BLaER1 treated with 17β-estradiol and CSF1 and Interleukin-3, amounts not matched to agents 10 nM and 100 nM (cell line): ENCODE results near the gene DNM1L.

Experiments
- H3K27ac ChIP-seq, 11 experiments: shearing (Covaris generic); formaldehyde crosslinking; 2 replicates each; pipeline ENCODE4 v1.8.1; 2022
- H3K27me3 ChIP-seq, 11 experiments: shearing (Covaris generic); formaldehyde crosslinking; 2 replicates each; pipeline ENCODE4 v1.8.1; 2022
- H3K36me3 ChIP-seq, 11 experiments: shearing (Covaris generic); formaldehyde crosslinking; 2 replicates each; pipeline ENCODE4 v1.8.1; 2022
- H3K4me1 ChIP-seq, 10 experiments: shearing (Covaris generic); formaldehyde crosslinking; 2 replicates each; pipeline ENCODE4 v1.8.1; 2022
- H3K4me2 ChIP-seq, 11 experiments: shearing (Covaris generic); formaldehyde crosslinking; 2 replicates each; pipeline ENCODE4 v1.8.1; 2022
- H3K4me3 ChIP-seq, 10 experiments: shearing (Covaris generic); formaldehyde crosslinking; 2 replicates each; pipeline ENCODE4 v1.8.1; 2022
- H3K9ac ChIP-seq, 11 experiments: shearing (Covaris generic); formaldehyde crosslinking; 2 replicates each; pipeline ENCODE4 v1.8.1; 2022
- H3K9me3 ChIP-seq, 11 experiments: shearing (Covaris generic); formaldehyde crosslinking; replicated peaks in 1 of 11; 2 replicates each; pipeline ENCODE4 v1.8.1; 2022
- H4K20me1 ChIP-seq, 11 experiments: shearing (Covaris generic); formaldehyde crosslinking; 2 replicates each; pipeline ENCODE4 v1.8.1; 2022
- Cebpa-rat ChIP-seq, 11 experiments: shearing (Covaris generic); IDR thresholded peaks; 2 replicates each; pipeline ENCODE4 v1.8.1; 2022

Gene DNM1L

GRCh38 chr12:32756476-32757066, 77.5 kb downstream of the DNM1L start:
- H3K9ac ChIP-seq, result peak overlapping the region in 10 of 11 experiments; percentile 91 to 98 (median 95); a peak in 15 of 22 replicates
- peak overlapping the region in 8 of 11 experiments; percentile 7 to 98 (median 94); a peak in 10 of 22 replicates for H3K27ac ChIP-seq
- H4K20me1 ChIP-seq, result peaks cover 0 to 27% (median 10%) of the 10 kb centered on the region in 11 experiments; a peak in 16 of 22 replicates
- H3K4me2 ChIP-seq, result peak overlapping the region; percentile 76 to 96 (median 92); a peak in 15 of 22 replicates
- peak overlapping the region in 9 of 10 experiments; percentile 74 to 99 (median 90); a peak in 14 of 20 replicates for H3K4me3 ChIP-seq
- H3K9me3 ChIP-seq, result no peaks in the 10 kb centered on the region
- H3K36me3 ChIP-seq, result peaks cover 16 to 25% (median 24%) of the 10 kb centered on the region in 11 experiments
- TF ChIP-seq Cebpa-rat (IDR thresholded peaks at IDR 0.05), result no peak
- no peaks in the 10 kb centered on the region for H3K27me3 ChIP-seq
- peaks cover 18 to 30% (median 24%) of the 10 kb centered on the region in 10 experiments for H3K4me1 ChIP-seq

GRCh38 chr12:32757157-32757556, 78.1 kb downstream of the DNM1L start:
- Histone ChIP-seq H3K9ac (no peak overlapping the region), H3K4me2 (no peak overlapping the region), H3K9me3 (no peaks in the 10 kb centered on the region)

GRCh38 chr12:32761716-32762115, 82.6 kb downstream of the DNM1L start:
- Histone ChIP-seq H3K4me3 (no peak overlapping the region), H4K20me1 (no peaks in the 10 kb centered on the region), H3K9me3 (no peaks in the 10 kb centered on the region), H3K36me3 (no peaks in the 10 kb centered on the region), H3K27me3 (no peaks in the 10 kb centered on the region), H3K4me2 (peak overlapping the region in 9 of 11 experiments; percentile 10 to 66 (median 48); a peak in 14 of 22 replicates), H3K4me1 (peaks cover 10 to 20% (median 11%) of the 10 kb centered on the region in 10 experiments; a peak in 19 of 20 replicates), H3K9ac (no peak overlapping the region), H3K27ac (peak overlapping the region in 3 of 11 experiments; percentile 43 to 52 (median 43); a peak in 6 of 22 replicates)
- no peak for TF ChIP-seq Cebpa-rat (IDR thresholded peaks at IDR 0.05)

More at GRCh38 chr12:32757157-32757556, 78.1 kb downstream of the DNM1L start:
- Histone ChIP-seq H3K36me3 (peaks cover 10 to 20% (median 18%) of the 10 kb centered on the region in 11 experiments), H3K27me3 (no peaks in the 10 kb centered on the region), H3K4me1 (peaks cover 24 to 36% (median 30%) of the 10 kb centered on the region in 10 experiments), H3K27ac (no peak overlapping the region), H3K4me3 (no peak overlapping the region), H4K20me1 (peaks cover 0 to 22% (median 6%) of the 10 kb centered on the region in 11 experiments; a peak in 10 of 22 replicates)
- no peak for TF ChIP-seq Cebpa-rat (IDR thresholded peaks at IDR 0.05)

GRCh38 chr12:32765906-32766305, 86.8 kb downstream of the DNM1L start:
- H3K9ac ChIP-seq, result no peak overlapping the region
- TF ChIP-seq Cebpa-rat (IDR thresholded peaks at IDR 0.05), result no peak
- peaks cover 9 to 19% (median 11%) of the 10 kb centered on the region in 10 experiments; a peak in 19 of 20 replicates for H3K4me1 ChIP-seq
- H3K4me3 ChIP-seq, result no peak overlapping the region
- no peaks in the 10 kb centered on the region for H3K36me3 ChIP-seq
- no peaks in the 10 kb centered on the region for H4K20me1 ChIP-seq
- no peak overlapping the region for H3K27ac ChIP-seq
- H3K27me3 ChIP-seq, result no peaks in the 10 kb centered on the region
- no peaks in the 10 kb centered on the region for H3K9me3 ChIP-seq
- H3K4me2 ChIP-seq, result no peak overlapping the region

GRCh38 chr12:32768518-32768917, 89.4 kb downstream of the DNM1L start:
- H3K4me3 ChIP-seq, result no peak overlapping the region
- no peaks in the 10 kb centered on the region for H3K27me3 ChIP-seq
- H3K9ac ChIP-seq, result no peak overlapping the region
- no peaks in the 10 kb centered on the region for H3K36me3 ChIP-seq
- no peaks in the 10 kb centered on the region for H3K9me3 ChIP-seq
- no peaks in the 10 kb centered on the region for H4K20me1 ChIP-seq
- H3K4me1 ChIP-seq, result no peaks in the 10 kb centered on the region
- no peak overlapping the region for H3K4me2 ChIP-seq
- no peak overlapping the region for H3K27ac ChIP-seq
- no peak for TF ChIP-seq Cebpa-rat (IDR thresholded peaks at IDR 0.05)

GRCh38 chr12:32770141-32770540, 91.0 kb downstream of the DNM1L start:
- Histone ChIP-seq H3K4me1 (no peaks in the 10 kb centered on the region), H3K27ac (no peak overlapping the region), H3K9ac (no peak overlapping the region), H3K36me3 (no peaks in the 10 kb centered on the region), H3K9me3 (no peaks in the 10 kb centered on the region), H3K27me3 (no peaks in the 10 kb centered on the region), H3K4me3 (no peak overlapping the region), H3K4me2 (no peak overlapping the region), H4K20me1 (no peaks in the 10 kb centered on the region)
- TF ChIP-seq Cebpa-rat (IDR thresholded peaks at IDR 0.05), result no peak

- no peak overlapping the region for H3K27ac ChIP-seq
- no peak overlapping the region for H3K4me3 ChIP-seq
- no peak for TF ChIP-seq Cebpa-rat (IDR thresholded peaks at IDR 0.05)
- H4K20me1 ChIP-seq, result no peaks in the 10 kb centered on the region
- H3K4me1 ChIP-seq, result no peaks in the 10 kb centered on the region
- H3K4me2 ChIP-seq, result no peak overlapping the region
- no peak overlapping the region for H3K9ac ChIP-seq
- H3K27me3 ChIP-seq, result no peaks in the 10 kb centered on the region
- no peaks in the 10 kb centered on the region for H3K36me3 ChIP-seq
- H3K9me3 ChIP-seq, result no peaks in the 10 kb centered on the region
Measured at GRCh38 chr12:32773691-32774090, 94.6 kb downstream of the DNM1L start.

GRCh38 chr12:32776258-32776657, 97.2 kb downstream of the DNM1L start:
- no peak for TF ChIP-seq Cebpa-rat (IDR thresholded peaks at IDR 0.05)
- Histone ChIP-seq H3K36me3 (no peaks in the 10 kb centered on the region), H3K4me2 (no peak overlapping the region), H3K4me1 (no peaks in the 10 kb centered on the region), H3K9ac (no peak overlapping the region), H3K27ac (no peak overlapping the region), H4K20me1 (no peaks in the 10 kb centered on the region), H3K27me3 (no peaks in the 10 kb centered on the region), H3K9me3 (no peaks in the 10 kb centered on the region), H3K4me3 (no peak overlapping the region)

- no peaks in the 10 kb centered on the region for H3K36me3 ChIP-seq
- no peak overlapping the region for H3K9ac ChIP-seq
- no peaks in the 10 kb centered on the region for H3K27me3 ChIP-seq
- no peaks in the 10 kb centered on the region for H3K4me1 ChIP-seq
- no peak for TF ChIP-seq Cebpa-rat (IDR thresholded peaks at IDR 0.05)
- no peaks in the 10 kb centered on the region for H3K9me3 ChIP-seq
- no peak overlapping the region for H3K27ac ChIP-seq
- no peaks in the 10 kb centered on the region for H4K20me1 ChIP-seq
- H3K4me3 ChIP-seq, result no peak overlapping the region
- no peak overlapping the region for H3K4me2 ChIP-seq
Measured at GRCh38 chr12:32777159-32777558, 98.1 kb downstream of the DNM1L start.

GRCh38 chr12:32777691-32778175, 98.6 kb downstream of the DNM1L start:
- no peaks in the 10 kb centered on the region for H3K4me1 ChIP-seq
- H4K20me1 ChIP-seq, result no peaks in the 10 kb centered on the region
- no peak overlapping the region for H3K4me3 ChIP-seq
- H3K9me3 ChIP-seq, result no peaks in the 10 kb centered on the region
- H3K4me2 ChIP-seq, result no peak overlapping the region
- no peak overlapping the region for H3K27ac ChIP-seq
- no peak for TF ChIP-seq Cebpa-rat (IDR thresholded peaks at IDR 0.05)
- no peak overlapping the region for H3K9ac ChIP-seq
- H3K36me3 ChIP-seq, result no peaks in the 10 kb centered on the region
- no peaks in the 10 kb centered on the region for H3K27me3 ChIP-seq
